ENCODE data around the gene TBCB. TPM values are rescaled to one million over a fixed set of nuclear protein-coding genes. Genes with fewer than 3 reads are reported as not detected.
A peak's percentile ranks its signal among the peaks of the same experiment; 100 is the strongest.

The TBCB gene
- total RNA-seq, 1 donor from 2014 or later = 226 TPM

- DNase-seq = peak; percentile 59
Measured at GRCh38 chr19:36136964-36137686, 21.9 kb downstream of the TBCB start.

- no peak for DNase-seq
Measured at GRCh38 chr19:36139120-36139472, 23.8 kb downstream of the TBCB start.

- peak; percentile 98 for DNase-seq
Measured at GRCh38 chr19:36139473-36140303, 24.4 kb downstream of the TBCB start, which contains the start of gene CAPNS1. Gene CAPNS1, plus strand, starts transcription at chr19:36140066. Its CDS starts 946 bp downstream, at chr19:36141012.

- DNase-seq = peak; percentile 73
Measured at GRCh38 chr19:36140304-36141038, 25.2 kb downstream of the TBCB start.

- DNase-seq = peak; percentile 90
Measured at GRCh38 chr19:36141039-36141927, 26.0 kb downstream of the TBCB start.

- DNase-seq = no peak
Measured at GRCh38 chr19:36142046-36142445, 26.8 kb downstream of the TBCB start.

GRCh38 chr19:36142496-36142895, 27.2 kb downstream of the TBCB start:
- DNase-seq = no peak

- no peak for DNase-seq
Measured at GRCh38 chr19:36144624-36145023, 29.4 kb downstream of the TBCB start.

GRCh38 chr19:36149673-36150406, 34.6 kb downstream of the TBCB start:
- no peak for DNase-seq

- no peak for DNase-seq
Measured at GRCh38 chr19:36150586-36150985, 35.3 kb downstream of the TBCB start.

- peak; percentile 47 for DNase-seq
Measured at GRCh38 chr19:36151144-36152018, 36.1 kb downstream of the TBCB start.

- peak; percentile 23 for DNase-seq
Measured at GRCh38 chr19:36152019-36152351, 36.7 kb downstream of the TBCB start.

GRCh38 chr19:36152352-36153091, 37.3 kb downstream of the TBCB start, which contains the start of gene COX7A1:
Gene COX7A1, minus strand, starts transcription at chr19:36152447. Its CDS starts 40 bp downstream, at chr19:36152407.
- peak; percentile 59 for DNase-seq

- DNase-seq = no peak
Measured at GRCh38 chr19:36153126-36153525, 37.9 kb downstream of the TBCB start.

GRCh38 chr19:36160821-36161596, 45.7 kb downstream of the TBCB start:
- DNase-seq = no peak

- no peak for DNase-seq
Measured at GRCh38 chr19:36163813-36164212, 48.5 kb downstream of the TBCB start.

GRCh38 chr19:36169084-36169760, 54.0 kb downstream of the TBCB start:
- DNase-seq = peak; percentile 91

- no peak for DNase-seq
Measured at GRCh38 chr19:36172852-36173251, 57.6 kb downstream of the TBCB start.
